SH-SY5Y (cell line): ENCODE measurements around the gene GALNT18.

ENCODE experiments used
- GATA2 ChIP-seq: IDR thresholded peaks from 2 replicates; pipeline ENCODE4 v1.6.1; 2011; ENCODE audit warnings: mild to moderate bottlenecking, low read depth, low read length
- GATA3 ChIP-seq: IDR thresholded peaks from 2 replicates; pipeline ENCODE4 v1.6.1; 2011; ENCODE audit warnings: low read depth, mild to moderate bottlenecking, low read length, moderate library complexity

DNA sequence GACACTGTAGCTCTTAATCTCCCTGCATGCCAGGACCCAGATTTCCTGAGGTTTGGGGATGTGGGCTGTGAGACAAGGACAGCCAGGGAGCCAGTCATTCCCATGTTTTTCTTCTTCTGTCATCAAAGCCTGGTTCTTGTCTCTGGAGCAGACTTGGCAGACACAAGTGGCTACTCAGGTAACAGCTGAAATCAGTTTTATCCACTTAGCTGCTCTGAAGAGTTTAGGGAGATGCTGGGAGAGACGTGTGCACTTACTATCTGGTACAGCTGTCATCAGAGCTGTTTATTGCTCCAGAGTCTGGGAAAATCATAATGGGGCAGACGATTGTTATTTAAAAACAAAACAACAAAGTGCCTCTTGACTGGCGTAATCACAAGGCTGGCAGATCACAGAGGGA, 325.4 kb downstream of the GALNT18 start:
- TF ChIP-seq GATA2, result no peak
- TF ChIP-seq GATA3, result no peak
